K562 (cell line): ENCODE measurements around the gene KCNK7. TPM values are rescaled to one million over a fixed set of nuclear protein-coding genes. Genes with fewer than 3 reads are reported as not detected.

Experiments
- CAMTA2 ChIP-seq: fragments of 250-450 bp; sonication (Bioruptor Pico); conservative IDR thresholded peaks from 2 replicates; pipeline ENCODE4 v1.5.1; 2022
- DDX20 ChIP-seq: fragments of 450-650 bp; IDR thresholded peaks from 2 replicates; pipeline ENCODE4 v1.6.1; 2016; ENCODE audit warnings: missing genetic modification characterization, low read depth, mild to moderate bottlenecking, missing compliant biosample characterization, moderate library complexity
- ESRRB ChIP-seq: fragments of 250-450 bp; sonication (Bioruptor Pico); IDR thresholded peaks from 2 replicates; pipeline ENCODE4 v1.5.0; 2020; ENCODE audit warnings: mild to moderate bottlenecking, moderate library complexity, borderline replicate concordance
- GATAD2B ChIP-seq: fragments of 450-650 bp; IDR thresholded peaks from 2 replicates; pipeline ENCODE4 v1.6.1; 2017; ENCODE audit warnings: mild to moderate bottlenecking, borderline replicate concordance
- HBP1 ChIP-seq: fragments of 450-650 bp; formaldehyde crosslinking; IDR thresholded peaks from 2 replicates; pipeline ENCODE4 v1.4.0; 2022; ENCODE audit warnings: missing genetic modification characterization
- JUND ChIP-seq, 2 experiments: IDR thresholded peaks; 2 replicates in 1 of 2; 3 replicates in 1 of 2; pipeline ENCODE4 v1.6.1; 2011; ENCODE audit warnings: borderline replicate concordance in 2 of 2, low read depth in 2 of 2, low read length in 2 of 2, improper control_type of control experiment in 1 of 2, missing biosample characterization in 1 of 2, missing genetic modification characterization in 1 of 2, missing genetic modification reagents in 1 of 2
- MNT ChIP-seq, 2 experiments: fragments of 450-650 bp; conservative IDR thresholded peaks; 2 replicates each; pipeline ENCODE4 v1.6.1; 2017; ENCODE audit warnings: mild to moderate bottlenecking in 2 of 2, moderate library complexity in 2 of 2
- NEUROD1 ChIP-seq: fragments of 150-350 bp; IDR thresholded peaks from 2 replicates; pipeline ENCODE4 v1.6.1; 2014; ENCODE audit warnings: borderline replicate concordance, low read length, low read depth; ENCODE audit not compliant: partially characterized antibody
- TCF3 ChIP-seq: sonication (generic); formaldehyde crosslinking; IDR thresholded peaks from 2 replicates; pipeline ENCODE4 v1.4.0; 2020; ENCODE audit warnings: mild to moderate bottlenecking, missing genetic modification reagents
- VEZF1 ChIP-seq: fragments of 200-800 bp; sonication (Bioruptor generic); IDR thresholded peaks from 2 replicates; pipeline ENCODE4 v1.6.1; 2017; ENCODE audit warnings: missing genetic modification characterization, missing compliant biosample characterization
- YBX1 ChIP-seq: fragments of 450-650 bp; IDR thresholded peaks from 2 replicates; pipeline ENCODE4 v1.7.1; 2016; ENCODE audit warnings: mild to moderate bottlenecking
- ZBTB11 ChIP-seq, 3 experiments: fragments of 200-800 bp in 1 of 3; fragments of 250-450 bp in 1 of 3; fragments of 450-650 bp in 1 of 3; sonication (Bioruptor Pico) in 1 of 3; sonication (Bioruptor generic) in 1 of 3; formaldehyde crosslinking in 1 of 3; IDR thresholded peaks; 2 replicates each; pipeline versions ENCODE4 v1.6.1 to v1.8.0; 2016 to 2022; ENCODE audit warnings: mild to moderate bottlenecking in 2 of 3, missing genetic modification characterization in 2 of 3, missing compliant biosample characterization in 1 of 3, moderate library complexity in 1 of 3
- ZBTB17 ChIP-seq: fragments of 450-650 bp; formaldehyde crosslinking; IDR thresholded peaks from 2 replicates; pipeline ENCODE4 v1.4.0; 2020; ENCODE audit warnings: mild to moderate bottlenecking
- ZNF511 ChIP-seq: sonication (generic); formaldehyde crosslinking; IDR thresholded peaks from 2 replicates; pipeline ENCODE4 v1.8.0; 2022; ENCODE audit warnings: mild to moderate bottlenecking, missing genetic modification reagents
- ZZZ3 ChIP-seq: fragments of 450-650 bp; IDR thresholded peaks from 2 replicates; pipeline ENCODE4 v1.6.1; 2016; ENCODE audit warnings: antibody characterized with exemption, mild to moderate bottlenecking, moderate library complexity
- polyA plus RNA-seq, 8 experiments: library from polyadenylated mRNA; depleted of rRNA in 4 of 8; stranded (reverse) in 5 of 8; unstranded in 3 of 8; fragments of >200 nt; fragmentation: Nextera tagmentation in 2 of 8; fragmentation: Illumina TruSeq in 1 of 8; extraction: Ambion mirVana in 2 of 8; extraction: Trizol in 1 of 8; gene quantifications; 2 replicates each; pipeline versions ENCODE4 v1.2.1 to v1.2.3, GENCODE V29; 2011 to 2014; ENCODE audit warnings: inconsistent platforms in 1 of 8, missing spikeins in 1 of 8
- total RNA-seq, 7 experiments: library from RNA; depleted of rRNA in 6 of 7; stranded (reverse); fragments of >200 nt in 6 of 7; fragmentation: Illumina TruSeq in 2 of 7; extraction: Trizol in 2 of 7; gene quantifications; 2 replicates each; pipeline versions ENCODE4 v1.2.1 to v1.2.3, GENCODE V29; 2011 to 2021; ENCODE audit warnings: low replicate concordance in 1 of 7

The KCNK7 gene
- total and polyA plus RNA-seq, 9 of the 15 experiments (the other 6 are each of a cell fraction or from before 2014, with no cell fraction given): 0.07 to 0.40 TPM; not detected in 7

- TF ChIP-seq HBP1 (no peak), JUND (IDR thresholded peaks at IDR 0.05; ENCODE audit: borderline replicate concordance, low read depth, low read length) (no peak), JUND (tag; IDR thresholded peaks at IDR 0.05; ENCODE audit: borderline replicate concordance, low read depth, low read length) (no peak), MNT (conservative IDR thresholded peaks at IDR 0.05) (no peak), VEZF1 (CRISPR knock-in tag) (peak; percentile 38; the same call in 1 of the 2 replicates), NEUROD1 (no peak), DDX20 (tag) (no peak), ZBTB11 (CRISPR knock-in tag; IDR thresholded peaks at IDR 0.05) (no peak), CAMTA2 (CRISPR knock-in tag) (no peak), YBX1 (no peak), ZNF511 (CRISPR knock-in tag) (no peak), GATAD2B (no peak), ESRRB (CRISPR knock-in tag) (no peak), ZZZ3 (no peak), ZBTB17 (no peak), TCF3 (no peak)
Observed at GRCh38 chr11:65553301-65554001, 42.1 kb downstream of the KCNK7 start (continued).
